MM.1S (cell line): ENCODE results near the gene DACH2.

Experiments used
- CTCF ChIP-seq: fragments of 300-600 bp; sonication (generic); IDR thresholded peaks from 2 replicates; pipeline ENCODE4 v1.5.1; 2016; ENCODE audit warnings: antibody characterized with exemption, low read length, mixed read lengths
- EZH2 ChIP-seq: fragments of 300-600 bp; sonication (generic); optimal IDR thresholded peaks from 2 replicates; pipeline ENCODE3; 2017; ENCODE audit warnings: low read depth, mild to moderate bottlenecking, antibody characterized with exemption, low read length, mixed read lengths
- EZH2phosphoT487 ChIP-seq: fragments of 300-600 bp; sonication (generic); IDR thresholded peaks from 2 replicates; pipeline ENCODE4 v1.6.1; 2018; ENCODE audit warnings: antibody characterized with exemption, low read length

DNA sequence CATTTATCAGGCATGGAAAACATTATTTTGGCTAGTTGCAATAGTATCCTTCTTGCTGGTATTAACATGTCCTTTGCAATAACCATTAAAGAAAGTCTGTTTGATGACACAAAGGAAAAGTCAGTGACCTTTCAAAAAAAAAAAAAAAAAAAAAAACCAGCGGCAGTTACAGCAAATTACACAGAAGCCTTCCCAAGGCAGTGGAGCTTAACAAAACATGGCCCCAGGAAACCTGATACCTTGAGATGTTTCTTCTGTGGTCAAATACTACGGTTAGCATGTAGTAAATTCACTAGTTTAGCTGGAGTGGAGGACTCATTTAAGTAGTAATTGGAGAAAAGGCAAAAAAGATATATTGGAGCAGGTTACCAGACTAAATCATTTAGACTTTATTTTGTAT is 359.1 kb downstream of the DACH2 start:
- no peak for TF ChIP-seq CTCF
- no peak for TF ChIP-seq EZH2phosphoT487
- no peak for TF ChIP-seq EZH2
